22Rv1 (cell line): ENCODE data around the gene ADIRF.

Experiments used
- CTCF ChIP-seq: fragments of 450-650 bp; IDR thresholded peaks from 2 replicates; pipeline ENCODE4 v1.5.1; 2017; ENCODE audit warnings: mild to moderate bottlenecking
- ZFX ChIP-seq: fragments of 450-650 bp; IDR thresholded peaks from 2 replicates; pipeline ENCODE4 v1.6.1; 2017; ENCODE audit warnings: antibody characterized with exemption, borderline replicate concordance

- TF ChIP-seq CTCF, result no peak
- no peak for TF ChIP-seq ZFX
These were observed 23.8 kb upstream of the ADIRF start for GRCh38 chr10:86944471-86944870.
